ENCODE measurements around the gene ARID3C.

Gene ARID3C

GRCh38 chr9:34625186-34625486 is 3.7 kb downstream of the ARID3C start:
- DNase-seq = no peak

- DNase-seq = no peak
Observed at GRCh38 chr9:34624475-34625185, 4.2 kb downstream of the ARID3C start.

GRCh38 chr9:34623374-34624235 is 5.3 kb downstream of the ARID3C start:
- DNase-seq = no peak

- peak; percentile 96 for DNase-seq
Observed at GRCh38 chr9:34620061-34620994, 8.5 kb downstream of the ARID3C start, which contains the start of gene DCTN3. Gene DCTN3 (minus strand): TSS chr9:34620495. CDS start chr9:34620464, 31 bp downstream.

- no peak for DNase-seq
Observed at GRCh38 chr9:34615132-34615531, 13.7 kb downstream of the ARID3C start.

GRCh38 chr9:34612788-34613390 is 16.0 kb downstream of the ARID3C start:
- peak; percentile 74 for DNase-seq

- peak; percentile 83 for DNase-seq
Observed at GRCh38 chr9:34611811-34612787, 16.8 kb downstream of the ARID3C start, which contains the start of gene RPP25L. Gene RPP25L (minus strand): TSS chr9:34612097. CDS start chr9:34611296, 801 bp downstream.

- DNase-seq = no peak
Observed at GRCh38 chr9:34611251-34611810, 17.5 kb downstream of the ARID3C start.

GRCh38 chr9:34610434-34611206 is 18.2 kb downstream of the ARID3C start:
- DNase-seq = no peak

- no peak for DNase-seq
Observed at GRCh38 chr9:34607331-34607730, 21.5 kb downstream of the ARID3C start.

GRCh38 chr9:34606905-34607304 is 22.0 kb downstream of the ARID3C start:
- no peak for DNase-seq

GRCh38 chr9:34606190-34606589 is 22.7 kb downstream of the ARID3C start:
- DNase-seq = no peak

- DNase-seq = peak; percentile 72
Observed at GRCh38 chr9:34603610-34604231, 25.1 kb downstream of the ARID3C start.

- no peak for DNase-seq
Observed at GRCh38 chr9:34601937-34602573, 26.8 kb downstream of the ARID3C start.

GRCh38 chr9:34600908-34601307 is 28.0 kb downstream of the ARID3C start:
- no peak for DNase-seq

GRCh38 chr9:34599546-34599945 is 29.3 kb downstream of the ARID3C start:
- no peak for DNase-seq

GRCh38 chr9:34594177-34594576 is 34.7 kb downstream of the ARID3C start:
- DNase-seq = no peak

GRCh38 chr9:34592895-34593601 is 35.8 kb downstream of the ARID3C start:
- peak; percentile 10 for DNase-seq
